Left lung (tissue), 10 donors: Measurements from ENCODE around the gene NBL1. TPM values are rescaled to one million over a fixed set of nuclear protein-coding genes. Genes with fewer than 3 reads are reported as not detected.

ENCODE experiments used
- ATAC-seq: fragments of 200-7000 bp; cut with Tn5 transposase; one replicate; pipeline ENCODE4 v1.9.1; 2020; ENCODE audit warnings: moderate library complexity
- DNase-seq, 4 donors: peaks; one replicate each; pipeline ENCODE4 v3.0.0-alpha.2; 2013 to 2020
- H3K27ac ChIP-seq, 2 donors: fragments of 200-600 bp; sonication (generic) in 1 of 2; one replicate each; pipeline versions ENCODE4 v1.5.0 to v1.8.0; 2020 to 2021
- H3K27me3 ChIP-seq, 2 donors: fragments of 200-600 bp; sonication (generic) in 1 of 2; one replicate each; pipeline versions ENCODE4 v1.5.0 to v1.8.0; 2020 to 2021
- H3K36me3 ChIP-seq, 2 donors: fragments of 200-600 bp; sonication (generic) in 1 of 2; one replicate each; pipeline versions ENCODE4 v1.5.0 to v1.8.0; 2020 to 2021
- H3K4me1 ChIP-seq, 2 donors: fragments of 200-600 bp; one replicate each; pipeline ENCODE4 v1.8.0; 2021
- H3K4me3 ChIP-seq, 2 donors: fragments of 200-600 bp; sonication (generic) in 1 of 2; one replicate each; pipeline versions ENCODE4 v1.5.0 to v1.8.0; 2020 to 2021; ENCODE audit warnings: mild to moderate bottlenecking in 1 of 2
- H3K9me3 ChIP-seq, 2 donors: fragments of 200-600 bp; sonication (generic) in 1 of 2; one replicate each; pipeline versions ENCODE4 v1.5.0 to v1.8.0; 2020 to 2021
- CTCF ChIP-seq, 2 donors: fragments of 200-600 bp; sonication (generic) in 1 of 2; IDR thresholded peaks; one replicate each; pipeline versions ENCODE4 v1.5.0 to v1.8.0; 2021; ENCODE audit warnings: antibody characterized with exemption in 2 of 2
- intact Hi-C, 2 donors: fragments of 100-400 bp; cut with DNase I; formaldehyde crosslinking; loops; one replicate each; pipeline versions ENCODE4 v1.11.2 to v1.14.2; 2022
- polyA plus RNA-seq, 6 donors: library from polyadenylated mRNA; unstranded; fragments of 120-200 nt; gene quantifications; one replicate each; pipeline ENCODE4 v1.2.1, GENCODE V29; 2013; ENCODE audit not compliant: insufficient read length in 6 of 6
- total RNA-seq, 2 donors: library from RNA; stranded (reverse); fragmentation: NEBNext Ultra II Directional; extraction: Animal tissue kit (Norgen Biotek cat#: 25700); gene quantifications; one replicate each; pipeline ENCODE4 v1.2.1, GENCODE V29; 2021
- donor health status: DM: no; HTN: yes; CAD: no.
- donor health status: DM: no; HTN: no; CAD: no.

The NBL1 gene
- total and polyA plus RNA-seq, 8 donors = 69.1 to 180 (median 89.6) TPM

- Histone ChIP-seq H3K4me3 (no peak overlapping the region), H3K36me3 (peaks cover 0 to 21% of the 10 kb centered on the region in 2 donors), H3K9me3 (no peaks in the 10 kb centered on the region), H3K4me1 (peaks cover 4 to 12% of the 10 kb centered on the region in 2 donors), H3K27me3 (no peaks in the 10 kb centered on the region), H3K27ac (no peak overlapping the region)
- TF ChIP-seq CTCF (IDR thresholded peaks at IDR 0.05) = no peak
- intact Hi-C loops = no loop called here
- ATAC-seq (no peak), DNase-seq (no peak)
Measured at GRCh38 chr1:19616489-19616888, 27.6 kb upstream of the NBL1 start.

- Histone ChIP-seq H3K36me3 (peaks cover 0 to 21% of the 10 kb centered on the region in 2 donors), H3K4me1 (peaks cover 3 to 12% of the 10 kb centered on the region in 2 donors), H3K27ac (no peak overlapping the region), H3K9me3 (no peaks in the 10 kb centered on the region), H3K4me3 (no peak overlapping the region), H3K27me3 (no peaks in the 10 kb centered on the region)
- no peak for DNase-seq
- TF ChIP-seq CTCF (IDR thresholded peaks at IDR 0.05) = no peak
- no peak for ATAC-seq
- intact Hi-C loops = no loop called here
Measured at GRCh38 chr1:19617376-19617775, 26.7 kb upstream of the NBL1 start.

- intact Hi-C loops = no loop called here
- no peak overlapping the region for H3K4me3 ChIP-seq
- peaks cover 0 to 12% of the 10 kb centered on the region in 2 donors for H3K4me1 ChIP-seq
- peaks cover 0 to 25% of the 10 kb centered on the region in 2 donors for H3K36me3 ChIP-seq
- no peaks in the 10 kb centered on the region for H3K27me3 ChIP-seq
- ATAC-seq (no peak), DNase-seq (no peak)
- no peak for TF ChIP-seq CTCF (IDR thresholded peaks at IDR 0.05)
- no peak overlapping the region for H3K27ac ChIP-seq
- H3K9me3 ChIP-seq = no peaks in the 10 kb centered on the region
Measured at GRCh38 chr1:19618428-19618827, 25.7 kb upstream of the NBL1 start.

GRCh38 chr1:19619697-19620384 lies 24.3 kb upstream of the NBL1 start:
- no peak for TF ChIP-seq CTCF (IDR thresholded peaks at IDR 0.05)
- no peak overlapping the region for H3K27ac ChIP-seq
- H3K4me3 ChIP-seq = no peak overlapping the region
- no peak for DNase-seq
- intact Hi-C loops = no loop called here
- no peaks in the 10 kb centered on the region for H3K27me3 ChIP-seq
- no peak for ATAC-seq
- H3K36me3 ChIP-seq = peaks cover 0 to 34% of the 10 kb centered on the region in 2 donors
- H3K4me1 ChIP-seq = peaks cover 0 to 12% of the 10 kb centered on the region in 2 donors
- H3K9me3 ChIP-seq = no peaks in the 10 kb centered on the region

- TF ChIP-seq CTCF (IDR thresholded peaks at IDR 0.05) = no peak
- Histone ChIP-seq H3K4me1 (peaks cover 0 to 12% of the 10 kb centered on the region in 2 donors), H3K9me3 (no peaks in the 10 kb centered on the region), H3K4me3 (no peak overlapping the region), H3K36me3 (peaks cover 0 to 37% of the 10 kb centered on the region in 2 donors), H3K27ac (no peak overlapping the region), H3K27me3 (no peaks in the 10 kb centered on the region)
- intact Hi-C loops = no loop called here
- ATAC-seq = no peak
- no peak for DNase-seq
Measured at GRCh38 chr1:19620786-19621185, 23.3 kb upstream of the NBL1 start.
